Measurements from ENCODE around the gene WDR7.

DNA sequence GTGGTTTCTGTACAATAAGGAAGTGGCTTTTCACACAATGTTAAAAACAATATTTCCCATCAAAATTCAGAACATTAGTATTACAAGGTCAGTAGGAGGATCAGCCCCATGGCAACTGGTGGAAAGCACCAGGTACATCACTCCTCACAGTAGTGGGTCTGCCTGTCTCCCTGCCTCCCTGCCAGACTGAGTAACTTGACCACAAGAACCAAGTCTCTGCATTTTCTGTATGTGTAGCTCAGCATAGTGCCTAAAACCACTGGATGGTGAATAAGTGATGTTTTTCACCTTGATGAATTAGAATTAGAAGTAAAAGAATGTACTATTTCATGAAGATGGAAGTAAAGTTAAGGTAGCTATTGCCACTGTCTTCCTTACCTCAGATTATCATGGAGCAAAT, 4.1 kb upstream of the WDR7 start:
- no peak for TF ChIP-seq EZH2 (IDR thresholded peaks at IDR 0.05; ENCODE audit: borderline replicate concordance, low read length)
- TF ChIP-seq, protein P1, sequence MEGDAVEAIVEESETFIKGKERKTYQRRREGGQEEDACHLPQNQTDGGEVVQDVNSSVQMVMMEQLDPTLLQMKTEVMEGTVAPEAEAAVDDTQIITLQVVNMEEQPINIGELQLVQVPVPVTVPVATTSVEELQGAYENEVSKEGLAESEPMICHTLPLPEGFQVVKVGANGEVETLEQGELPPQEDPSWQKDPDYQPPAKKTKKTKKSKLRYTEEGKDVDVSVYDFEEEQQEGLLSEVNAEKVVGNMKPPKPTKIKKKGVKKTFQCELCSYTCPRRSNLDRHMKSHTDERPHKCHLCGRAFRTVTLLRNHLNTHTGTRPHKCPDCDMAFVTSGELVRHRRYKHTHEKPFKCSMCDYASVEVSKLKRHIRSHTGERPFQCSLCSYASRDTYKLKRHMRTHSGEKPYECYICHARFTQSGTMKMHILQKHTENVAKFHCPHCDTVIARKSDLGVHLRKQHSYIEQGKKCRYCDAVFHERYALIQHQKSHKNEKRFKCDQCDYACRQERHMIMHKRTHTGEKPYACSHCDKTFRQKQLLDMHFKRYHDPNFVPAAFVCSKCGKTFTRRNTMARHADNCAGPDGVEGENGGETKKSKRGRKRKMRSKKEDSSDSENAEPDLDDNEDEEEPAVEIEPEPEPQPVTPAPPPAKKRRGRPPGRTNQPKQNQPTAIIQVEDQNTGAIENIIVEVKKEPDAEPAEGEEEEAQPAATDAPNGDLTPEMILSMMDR (IDR thresholded peaks at IDR 0.05; ENCODE audit: low read length) = no peak

All from OCI-LY1 (cell line).